Measurements from ENCODE around the gene REXO1. TPM values are rescaled to one million over a fixed set of nuclear protein-coding genes. Genes with fewer than 3 reads are reported as not detected.

REXO1 gene
- total and polyA plus RNA-seq, 7 donors = 13.5 to 35.2 (median 20.3) TPM

DNA sequence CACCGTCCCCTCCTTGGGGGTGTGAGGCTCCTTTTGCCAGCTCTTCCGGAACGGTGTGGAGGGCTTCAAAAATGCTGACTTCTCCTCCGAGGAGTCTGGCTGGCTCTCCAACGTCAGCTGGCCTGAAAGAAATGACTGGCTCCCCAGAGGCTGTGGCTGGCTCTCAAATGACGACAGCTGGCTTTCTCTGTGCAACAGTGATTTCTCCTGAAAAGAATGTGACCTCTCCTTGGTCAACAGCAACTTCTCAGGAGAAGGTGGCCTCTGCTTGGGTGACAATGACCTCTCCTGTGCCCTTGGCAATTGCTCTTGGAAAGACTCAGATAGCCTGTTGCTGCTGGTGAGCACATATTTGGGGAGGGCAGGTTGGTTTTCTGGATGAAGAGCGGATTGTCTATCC lies 65.8 kb downstream of the REXO1 start:
- Histone ChIP-seq H3K27me3 (ENCODE audit: insufficient read depth in 3 of 3, low read length in 2 of 3) (peaks cover 0 to 67% (median 36%) of the 10 kb centered on the region in 3 donors), H3K36me3 (ENCODE audit: insufficient read depth in 1 of 2, low read depth in 1 of 2) (no peaks in the 10 kb centered on the region)

GRCh38 chr19:1780272-1780958 lies 67.9 kb downstream of the REXO1 start:
- H3K4me1 ChIP-seq = no peaks in the 10 kb centered on the region
- H3K27ac ChIP-seq = no peak overlapping the region
- no peak overlapping the region for H3K4me3 ChIP-seq
- 47 to 48% (median 47%) methylated on average over 14 of the region's 14 CpGs for WGBS, 3 donors
- peaks cover 0 to 87% (median 48%) of the 10 kb centered on the region in 3 donors for H3K27me3 ChIP-seq (ENCODE audit: insufficient read depth in 3 of 3, low read length in 2 of 3)
- TF ChIP-seq CTCF (IDR thresholded peaks at IDR 0.05) = no peak
- H3K9me3 ChIP-seq = peaks cover 6% of the 10 kb centered on the region
- H3K36me3 ChIP-seq (ENCODE audit: insufficient read depth in 1 of 2, low read depth in 1 of 2) = no peaks in the 10 kb centered on the region
- intact Hi-C loops (cut with DNase I) = loop anchor here in 1 of 2 donors (10.0 kb wide), 1 partner anchor 106 kb away; no protein-coding TSS in a partner anchor
- ATAC-seq (no peak), DNase-seq (no peak)

More for the DNA sequence above, 65.8 kb downstream of the REXO1 start:
- ATAC-seq (no peak), DNase-seq (no peak)
- WGBS, 3 donors = 23 to 32% (median 25%) methylated on average over 7 of the region's 7 CpGs
- no peak overlapping the region for H3K4me3 ChIP-seq
- intact Hi-C loops (cut with DNase I) = loop anchor here in 1 of 2 donors (10.0 kb wide), 1 partner anchor 108 kb away; no protein-coding TSS in a partner anchor
- no peak for TF ChIP-seq CTCF (IDR thresholded peaks at IDR 0.05)
- no peaks in the 10 kb centered on the region for H3K4me1 ChIP-seq
- H3K27ac ChIP-seq = no peak overlapping the region
- H3K9me3 ChIP-seq = peaks cover 6% of the 10 kb centered on the region

DNA sequence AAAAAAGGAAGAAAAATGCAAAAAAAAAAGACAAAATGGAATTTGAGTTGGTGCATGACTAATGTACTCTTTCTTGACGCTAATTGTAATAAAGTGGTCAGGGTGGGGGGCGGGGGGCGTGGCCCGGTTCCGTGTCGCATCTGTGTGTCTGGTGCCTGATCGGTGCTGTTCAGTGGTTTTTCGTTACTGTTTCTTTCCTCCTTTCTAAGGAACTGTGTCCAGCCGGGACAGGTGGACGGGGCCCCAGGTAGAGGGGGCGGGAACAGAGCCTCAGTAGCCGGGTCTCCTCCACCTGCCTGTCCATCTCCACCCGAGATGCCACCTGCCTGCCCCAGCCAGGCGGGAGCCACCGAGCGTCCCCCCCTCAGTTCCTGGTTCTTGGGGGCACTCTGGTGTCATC lies 68.7 kb downstream of the REXO1 start:
- 25 to 29% (median 27%) methylated on average over 14 to 16 of the region's 16 CpGs for WGBS, 3 donors
- no peak for TF ChIP-seq CTCF (IDR thresholded peaks at IDR 0.05)
- H3K27me3 ChIP-seq (ENCODE audit: insufficient read depth in 3 of 3, low read length in 2 of 3) = peaks cover 0 to 88% (median 56%) of the 10 kb centered on the region in 3 donors

DNA sequence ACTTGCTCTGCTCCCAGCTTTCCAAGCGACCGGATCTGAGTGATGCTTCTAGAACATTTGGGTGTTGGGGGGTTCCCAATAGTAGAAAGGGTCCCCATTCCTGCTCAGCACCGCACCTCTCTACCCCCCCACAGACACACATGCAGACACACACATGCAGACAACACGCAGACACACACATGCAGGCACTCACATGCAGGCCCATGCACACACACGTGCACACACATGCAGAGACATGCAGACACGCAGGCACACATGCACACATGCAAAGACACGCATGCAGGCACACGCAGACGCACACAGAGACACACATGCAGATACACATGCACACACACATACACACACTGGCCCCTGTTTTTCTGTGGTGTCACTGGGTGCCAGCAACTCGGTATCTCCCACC lies 71.1 kb downstream of the REXO1 start:
- H3K4me1 ChIP-seq = no peaks in the 10 kb centered on the region
- no peaks in the 10 kb centered on the region for H3K36me3 ChIP-seq (ENCODE audit: insufficient read depth in 1 of 2, low read depth in 1 of 2)
- intact Hi-C loops (cut with DNase I) = no loop called here
- ATAC-seq (no peak), DNase-seq (no peak)
- WGBS, 3 donors = 59 to 75% (median 70%) methylated on average over 10 of the region's 10 CpGs
- no peak overlapping the region for H3K27ac ChIP-seq
- peaks cover 6% of the 10 kb centered on the region for H3K9me3 ChIP-seq
- no peak overlapping the region for H3K4me3 ChIP-seq
- TF ChIP-seq CTCF (IDR thresholded peaks at IDR 0.05) = no peak
- peaks cover 0 to 85% (median 54%) of the 10 kb centered on the region in 3 donors for H3K27me3 ChIP-seq (ENCODE audit: insufficient read depth in 3 of 3, low read length in 2 of 3)

More for the DNA sequence above, 68.7 kb downstream of the REXO1 start:
- ATAC-seq (no peak), DNase-seq (no peak)
- H3K4me1 ChIP-seq = no peaks in the 10 kb centered on the region
- H3K4me3 ChIP-seq = no peak overlapping the region
- peaks cover 6% of the 10 kb centered on the region for H3K9me3 ChIP-seq
- H3K36me3 ChIP-seq (ENCODE audit: insufficient read depth in 1 of 2, low read depth in 1 of 2) = no peaks in the 10 kb centered on the region
- H3K27ac ChIP-seq = no peak overlapping the region
- intact Hi-C loops (cut with DNase I) = no loop called here

All from psoas muscle (tissue), 8 donors.